ENCODE results near the gene CYSLTR2.
"Not testable (repeated sequence)": the region's sequence is repeated elsewhere in the genome, so short reads cannot be mapped to it uniquely, and the experiment has no call there.

The CYSLTR2 gene

DNA sequence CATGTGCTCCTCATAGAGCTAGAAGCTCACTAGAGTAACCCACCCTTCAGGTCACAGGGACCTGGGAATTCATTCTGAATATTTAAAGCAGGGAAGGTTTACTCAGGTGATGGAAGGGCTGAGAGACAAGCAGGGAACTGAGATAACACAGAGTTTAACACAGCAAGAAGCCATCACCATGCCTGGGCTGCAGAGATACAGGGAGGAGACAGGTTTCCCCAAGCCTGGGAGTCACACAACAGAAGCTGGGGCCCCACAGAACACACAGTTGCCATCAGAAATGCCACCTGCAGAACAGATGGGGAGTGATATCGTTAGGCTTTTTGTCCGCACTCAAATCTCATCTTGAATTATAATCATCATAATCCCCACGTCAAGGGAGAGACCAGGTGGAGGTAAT, 7.9 kb upstream of the CYSLTR2 start:
- DNase-seq: no peak

DNA sequence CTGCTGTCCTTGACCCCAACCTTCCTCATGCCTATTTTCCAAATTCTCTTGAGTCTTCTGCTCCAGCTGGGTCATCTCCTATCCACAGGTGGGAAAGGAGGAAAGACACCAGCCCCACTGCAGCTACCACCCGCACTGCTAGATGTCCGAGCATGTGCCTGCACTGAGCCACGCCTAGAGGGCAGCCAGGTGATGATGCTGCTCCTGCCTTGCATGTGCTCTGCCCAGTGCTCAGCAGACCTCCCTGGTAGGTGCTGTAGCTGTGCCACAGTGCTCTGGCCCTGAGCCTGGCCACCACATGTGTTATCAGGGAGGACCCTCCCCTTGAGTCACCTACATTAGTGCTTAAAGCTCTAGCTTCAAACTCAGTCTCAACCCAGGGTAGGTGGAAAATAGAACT, 6.9 kb upstream of the CYSLTR2 start:
- DNase-seq: no peak

- no peak for DNase-seq
Observed at GRCh38 chr13:48647625-48648024, 6.1 kb upstream of the CYSLTR2 start.

GRCh38 chr13:48648446-48648845, 5.3 kb upstream of the CYSLTR2 start:
- no peak for DNase-seq

DNA sequence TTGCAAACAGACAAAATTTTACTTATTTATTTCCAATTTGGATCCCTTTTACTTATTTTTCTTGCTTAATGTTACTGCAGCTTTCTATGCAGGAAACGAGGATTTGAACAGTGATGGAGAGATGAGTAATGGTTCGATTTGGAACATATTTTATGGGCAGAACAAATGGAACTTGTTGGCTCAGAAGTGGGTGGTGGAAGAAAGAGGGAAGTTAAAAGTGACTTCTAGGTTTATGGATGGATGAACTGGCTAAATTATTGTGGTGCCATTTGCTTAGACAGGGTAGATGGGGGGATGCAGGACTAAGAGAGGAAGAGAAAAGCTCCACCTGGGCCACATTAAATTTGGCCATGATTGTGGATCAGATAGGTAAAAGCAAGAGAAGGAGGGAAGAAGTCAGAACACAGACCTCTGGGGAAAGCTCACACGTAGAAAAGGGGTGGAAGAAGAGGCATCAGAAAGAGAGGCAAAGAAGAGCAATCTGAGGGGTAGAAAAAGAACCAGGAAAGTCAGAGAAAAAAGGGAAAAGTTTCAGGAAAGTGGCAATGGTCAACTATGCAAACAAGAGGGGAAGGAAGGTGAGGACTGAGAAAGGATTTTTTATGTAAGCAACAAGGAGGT, 768 bp upstream of the CYSLTR2 start:
- no peak for DNase-seq

GRCh38 chr13:48654511-48654910, 782 bp downstream of the CYSLTR2 start:
- no peak for DNase-seq

DNA sequence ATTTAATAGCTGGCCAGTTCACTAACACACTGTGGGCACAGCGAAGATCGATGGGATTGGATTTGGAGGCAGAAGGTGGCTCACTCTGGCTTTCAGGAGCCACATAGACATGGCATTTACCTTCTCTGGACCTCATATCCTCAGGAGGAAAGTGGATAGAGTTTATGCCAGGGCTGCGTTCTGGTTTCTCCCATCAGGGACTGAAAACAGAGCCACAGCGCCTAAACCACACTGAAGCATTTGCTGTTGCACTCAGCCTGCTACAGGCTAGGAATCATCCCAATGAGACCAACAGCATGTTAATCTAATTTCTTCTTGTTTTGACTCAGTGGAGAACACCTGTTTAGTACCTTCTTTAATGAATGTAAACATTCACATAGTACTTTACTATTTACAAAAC, 1.6 kb downstream of the CYSLTR2 start:
- no peak for DNase-seq

- DNase-seq: no peak
Observed at GRCh38 chr13:48656608-48657007, 2.9 kb downstream of the CYSLTR2 start.

GRCh38 chr13:48660361-48661076, 6.8 kb downstream of the CYSLTR2 start:
- DNase-seq: no peak

DNA sequence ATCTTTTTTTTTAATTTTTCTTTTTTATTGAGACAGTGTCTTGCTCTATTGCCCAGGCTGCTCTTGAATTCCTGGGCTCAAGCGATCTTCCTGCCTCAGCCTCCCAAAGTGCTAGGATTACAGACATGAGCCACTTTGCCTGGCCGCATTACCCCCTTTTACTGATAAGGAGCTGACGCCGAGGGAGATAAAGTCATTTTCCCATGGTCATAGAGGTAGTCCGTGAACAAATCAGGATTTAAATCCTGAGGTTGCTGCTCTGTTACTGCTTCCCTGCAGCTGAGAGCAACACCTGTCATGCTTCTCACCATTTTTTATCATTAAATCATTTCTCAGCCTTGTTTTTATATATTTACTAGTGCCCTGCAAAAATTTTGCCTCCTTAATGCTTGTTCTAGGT, 7.4 kb downstream of the CYSLTR2 start:
- DNase-seq: no peak

DNA sequence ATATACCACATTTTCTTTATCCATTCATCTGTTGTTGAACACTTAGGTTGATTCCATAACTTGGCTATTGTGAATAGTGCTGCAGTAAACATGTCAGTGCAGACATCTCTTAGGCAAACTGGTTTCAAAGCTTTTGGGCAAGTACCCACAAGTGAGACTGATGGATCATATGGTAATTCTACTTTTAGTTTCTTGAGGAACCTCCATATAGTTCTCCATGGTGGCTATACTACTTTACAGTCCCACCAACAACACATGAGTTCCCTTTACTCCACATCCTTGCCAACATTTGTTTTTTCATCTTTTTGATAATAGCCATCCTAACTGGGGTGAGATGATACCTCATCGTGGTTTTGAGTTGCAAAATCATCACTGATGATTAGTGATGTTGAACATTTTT, 8.5 kb downstream of the CYSLTR2 start:
- no peak for DNase-seq

- no peak for DNase-seq
Observed at GRCh38 chr13:48667136-48667535, 13.4 kb downstream of the CYSLTR2 start.

DNA sequence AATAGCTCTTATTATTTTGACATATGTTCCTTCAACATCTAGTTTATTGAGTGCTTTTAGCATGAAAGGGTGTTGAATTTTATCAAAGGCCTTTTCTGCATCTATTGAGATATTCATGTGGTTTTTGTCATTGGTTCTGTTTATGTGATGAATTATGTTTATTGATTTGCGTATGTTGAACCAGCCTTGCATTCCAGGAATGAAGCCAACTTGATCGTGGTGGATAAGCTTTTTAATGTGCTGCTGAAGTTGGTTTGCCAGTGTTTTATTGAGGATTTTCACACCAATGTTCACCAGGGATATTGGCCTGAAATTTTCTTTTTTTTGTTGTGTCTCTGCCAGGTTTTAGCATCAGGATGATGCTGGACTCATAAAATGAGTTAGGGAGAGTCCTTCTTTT, 17.7 kb downstream of the CYSLTR2 start:
- DNase-seq: not testable (repeated sequence)

GRCh38 chr13:48675247-48675646, 21.5 kb downstream of the CYSLTR2 start:
- no peak for DNase-seq

GRCh38 chr13:48678316-48678715, 24.6 kb downstream of the CYSLTR2 start:
- DNase-seq: no peak

DNA sequence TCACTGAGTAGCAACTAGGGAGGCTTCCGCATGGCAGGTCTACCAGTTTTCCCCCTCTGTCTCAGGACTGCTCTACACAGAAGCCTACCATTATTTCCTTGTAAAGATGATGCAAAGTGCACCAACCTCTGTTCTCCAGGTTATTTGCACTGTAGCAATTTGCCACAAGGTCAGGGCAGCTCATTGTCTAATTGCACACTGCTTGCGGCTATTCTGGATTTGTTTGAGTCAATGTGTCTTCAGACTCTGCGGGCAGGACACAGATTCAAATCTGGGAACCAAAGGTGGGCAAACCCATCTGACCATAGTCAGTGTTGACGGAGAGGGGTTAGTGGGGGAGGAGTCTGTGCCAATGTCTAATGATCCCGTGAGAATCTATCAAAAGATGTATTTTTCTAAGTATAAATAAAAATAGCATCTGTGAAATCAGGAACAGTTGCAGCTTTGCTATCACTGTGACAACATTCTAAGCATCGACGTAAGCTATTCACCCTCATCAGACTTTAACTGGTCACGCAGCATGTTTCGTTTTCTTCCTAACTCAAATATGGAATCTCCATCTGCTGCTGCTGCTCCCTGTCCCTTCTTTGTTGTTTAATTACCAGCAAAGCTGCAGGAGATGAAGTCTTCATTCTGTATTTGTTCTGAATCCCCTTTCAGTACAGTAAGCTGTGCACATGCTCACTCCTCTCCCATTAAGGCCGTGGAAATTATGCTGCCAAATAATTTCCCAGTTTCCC, 26.4 kb downstream of the CYSLTR2 start:
- DNase-seq: no peak

- DNase-seq: no peak
Observed at GRCh38 chr13:48680756-48681392, 27.1 kb downstream of the CYSLTR2 start.

GRCh38 chr13:48681905-48682304, 28.2 kb downstream of the CYSLTR2 start:
- DNase-seq: no peak

- no peak for DNase-seq
Observed at GRCh38 chr13:48682436-48682835, 28.7 kb downstream of the CYSLTR2 start.

GRCh38 chr13:48686636-48687210, 33.0 kb downstream of the CYSLTR2 start:
- DNase-seq: no peak

DNA sequence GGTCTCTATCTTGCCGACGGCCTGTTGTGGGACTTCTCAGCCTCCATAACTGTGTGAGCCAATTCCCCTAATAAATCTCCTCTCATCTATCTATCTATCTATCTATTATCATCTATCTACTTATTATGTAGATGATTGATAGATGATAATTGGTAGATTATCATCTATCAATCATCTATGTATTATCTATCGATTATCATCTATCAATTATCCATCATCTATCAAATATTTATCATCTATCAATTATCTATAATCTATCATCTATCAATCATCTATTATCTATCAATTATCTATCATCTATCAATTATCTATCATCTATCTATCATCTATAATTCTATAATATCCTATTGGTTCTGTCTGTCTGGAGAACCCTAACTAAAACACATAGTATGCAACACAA, 33.5 kb downstream of the CYSLTR2 start:
- no peak for DNase-seq

DNA sequence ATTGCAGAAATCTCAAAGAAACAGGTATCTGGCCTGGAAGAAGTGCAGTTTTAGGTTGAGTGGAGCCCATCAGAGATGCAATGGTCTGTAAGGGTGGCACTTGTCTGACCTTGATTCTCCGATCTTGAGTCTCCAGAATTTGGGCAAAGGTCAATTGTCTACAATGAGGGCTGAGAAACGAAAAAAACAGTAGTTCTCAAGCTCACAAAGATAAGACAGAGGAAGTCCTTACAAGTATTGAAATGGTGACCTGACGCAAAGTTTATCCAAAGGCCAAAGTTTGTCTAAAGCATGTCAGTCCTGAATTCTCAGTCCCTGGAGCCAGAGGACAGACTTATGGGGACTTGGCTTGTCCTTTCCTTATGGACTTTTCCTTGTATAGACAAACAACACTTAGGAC, 40.3 kb downstream of the CYSLTR2 start:
- DNase-seq: no peak

GRCh38 chr13:48695776-48696175, 42.0 kb downstream of the CYSLTR2 start:
- no peak for DNase-seq
